ENCODE results near the gene EXD1. TPM values are rescaled to one million over a fixed set of nuclear protein-coding genes. Genes with fewer than 3 reads are reported as not detected.

EXD1 gene
- not detected in 2 replicates for total RNA-seq (2011; cell fraction: chromatin; rRNA removed; ENCODE audit: low replicate concordance)
- not detected in 2 replicates for total RNA-seq (2011; cell fraction: nucleolus; rRNA removed)
- total RNA-seq (2011; cell fraction: nucleoplasm; rRNA removed), result not detected in 2 replicates
- total RNA-seq (2014; rRNA removed), result not detected in 2 replicates
- total RNA-seq (2014; rRNA removed; fragmentation: Illumina TruSeq; extraction: Trizol), result not detected in 2 replicates
- not detected in 2 replicates for total RNA-seq (2015; rRNA removed; fragmentation: Illumina TruSeq; extraction: Trizol)
- total RNA-seq (2021), result not detected in 2 replicates
- polyA plus RNA-seq (2011; rRNA removed), result 0.03 TPM in 1 of 2 replicates, not detected in the other
- polyA plus RNA-seq (2011; cell fraction: cytosol; rRNA removed), result not detected in 2 replicates
- not detected in 2 replicates for polyA plus RNA-seq (2011; cell fraction: nucleus; rRNA removed)
- not detected in 2 replicates for polyA plus RNA-seq (2012)
- not detected in 2 replicates for polyA plus RNA-seq (2014; fragmentation: Illumina TruSeq; extraction: Trizol)
- polyA plus RNA-seq (2014; fragmentation: Nextera tagmentation; extraction: Ambion mirVana), result not detected
- not detected in 2 replicates for polyA plus RNA-seq (2014; rRNA removed)
- polyA minus RNA-seq (2011; rRNA and poly(A)+ RNA removed), result not detected in 2 replicates
- polyA minus RNA-seq (2011; cell fraction: cytosol; rRNA and poly(A)+ RNA removed), result not detected in 2 replicates
- not detected in 2 replicates for polyA minus RNA-seq (2011; cell fraction: nucleus; rRNA and poly(A)+ RNA removed)
- percentile 14 among the genes with signal in this experiment for Bru-seq, nascent RNA
- BruChase-seq, experiment 1, labeled RNA remaining after a 2-hour chase, result percentile 13 among the genes with signal in this experiment
- percentile 12 among the genes with signal in this experiment for BruChase-seq, experiment 2, labeled RNA remaining after a 6-hour chase
- long read RNA-seq, experiment 1, result 0 reads
- long read RNA-seq, experiment 2, result 0 reads
- long read RNA-seq, experiment 3, result 0 reads

GRCh38 chr15:41230650-41231421 is at the start of gene EXD1, which contains the start of gene CHP1:
Gene EXD1, minus strand, starts transcription at chr15:41230757. Its CDS starts 4,182 bp downstream, at chr15:41226575.
Gene CHP1, plus strand, starts transcription at chr15:41231268. Its CDS starts 115 bp downstream, at chr15:41231383.
- H3K36me3 ChIP-seq (ENCODE audit: control insufficient read depth, insufficient read depth, low read length), result peaks cover 18% of the 10 kb centered on the region; the same call in 1 of the 3 replicates
- no peaks in the 10 kb centered on the region for H3K27me3 ChIP-seq (ENCODE audit: control insufficient read depth in 2 of 2, insufficient read depth in 2 of 2, low read length in 2 of 2)
- DNase-seq (ENCODE audit: extremely low read depth in 1 of 4, low spot score in 3 of 4) (peak; percentile 98 to 99 (median 99)), ATAC-seq (peak; percentile 97), FAIRE-seq (peak; percentile 97)
- BruUV-seq (replicated peaks), result no TSS peak
- peaks cover 47% of the 10 kb centered on the region for H3K79me2 ChIP-seq (ENCODE audit: control insufficient read depth, insufficient read depth, low read length)
- H3K4me1 ChIP-seq (replicated peaks in 1 of 2; ENCODE audit: control insufficient read depth in 2 of 2, insufficient read depth in 2 of 2, low read length in 2 of 2), result peaks cover 20 to 31% of the 10 kb centered on the region in 2 experiments
- in situ Hi-C loops (cut with MboI), result no loop called here
- 1% methylated on average over 58 of the region's 72 CpGs for WGBS (ENCODE audit: insufficient coverage, low coverage, missing lambda C conversion rate)
- H3K9me3 ChIP-seq (replicated peaks; ENCODE audit: control insufficient read depth, insufficient read depth, low read depth, low read length), result no peaks in the 10 kb centered on the region; the same call in 1 of the 2 replicates
- H4K20me1 ChIP-seq (replicated peaks; ENCODE audit: control insufficient read depth, insufficient read depth, low read length), result no peaks in the 10 kb centered on the region
- POLR2A ChIA-PET, result interaction anchor here (0.5 to 2.1 kb wide), 17 partner anchors 10 to 266 kb away, joined by 3 to 14 read pairs (median 4); partner anchors contain the start of gene INO80
- intact Hi-C loops (cut with micrococcal nuclease), result loop anchor here (2.0 kb wide), 2 partner anchors 102 to 114 kb away; partner anchors contain the start of genes INO80, NUSAP1 and OIP5
- no peaks in the 10 kb centered on the region for H3K9me1 ChIP-seq (ENCODE audit: control insufficient read depth, insufficient read depth, low read length)
- peak within 1 kb of the TSS; percentile 97 for H2AFZ ChIP-seq (ENCODE audit: low read depth, low read length)
- H3K4me2 ChIP-seq (ENCODE audit: insufficient read depth, low read length), result peak within 1 kb of the TSS; percentile 90
- CTCF ChIA-PET (ENCODE audit: low intra/inter-chr PET ratio), result interaction anchor here (0.6 to 0.7 kb wide), 2 partner anchors 21 to 97 kb away, joined by 3 read pairs; no protein-coding TSS in a partner anchor
- H3K4me3 ChIP-seq, result peak within 1 kb of the TSS; percentile 75
- peak within 1 kb of the TSS; percentile 82 to 96 for H3K9ac ChIP-seq (ENCODE audit: insufficient read depth in 1 of 2, low read depth in 2 of 2, low read length in 2 of 2)
- peak within 1 kb of the TSS; percentile 93 for H3K27ac ChIP-seq (ENCODE audit: extremely low read depth, low read depth, low read length)
- TF ChIP-seq ZNF3 (CRISPR knock-in tag; IDR thresholded peaks at IDR 0.05), result no peak
- no peak for TF ChIP-seq EZH2 (IDR thresholded peaks at IDR 0.05; ENCODE audit: borderline replicate concordance, low read depth, low read length)
- TF ChIP-seq USF1 (CRISPR knock-in tag; IDR thresholded peaks at IDR 0.05), result no peak
- TF ChIP-seq HIVEP1 (CRISPR knock-in tag; IDR thresholded peaks at IDR 0.05), result no peak
- peak in 1 of 2 experiments; percentile 36; a peak in 1 of 4 replicates for TF ChIP-seq RAD21 (CRISPR knock-in tag; conservative IDR thresholded peaks at IDR 0.05 in 1 of 2, IDR thresholded peaks at IDR 0.05 in 1 of 2)
- no peak for TF ChIP-seq SAFB (IDR thresholded peaks at IDR 0.05; ENCODE audit: borderline replicate concordance, low read depth, low read length)
- TF ChIP-seq PHB2 (IDR thresholded peaks at IDR 0.05; ENCODE audit: low read depth), result no peak
- peak; percentile 87; the same call in 1 of the 2 replicates for TF ChIP-seq PHB (CRISPR knock-in tag; IDR thresholded peaks at IDR 0.05)
- no peak for TF ChIP-seq SMARCA5 (IDR thresholded peaks at IDR 0.05)
- TF ChIP-seq MTA3 (IDR thresholded peaks at IDR 0.05; ENCODE audit: borderline replicate concordance), result peak; percentile 93
- TF ChIP-seq ZNF174 (CRISPR knock-in tag; IDR thresholded peaks at IDR 0.05), result no peak
- no peak for TF ChIP-seq ESRRB (CRISPR knock-in tag; IDR thresholded peaks at IDR 0.05; ENCODE audit: borderline replicate concordance)
- peak; percentile 75 for TF ChIP-seq MEIS2 (IDR thresholded peaks at IDR 0.05; ENCODE audit: partially characterized antibody)
- TF ChIP-seq HNRNPLL (IDR thresholded peaks at IDR 0.05; ENCODE audit: low read depth, low read length, poor library complexity, severe bottlenecking), result peak; percentile 21
- no peak for TF ChIP-seq SP2 (IDR thresholded peaks at IDR 0.05; ENCODE audit: extremely low read depth, low read depth, low read length, poor library complexity, severe bottlenecking)
- TF ChIP-seq NUFIP1 (IDR thresholded peaks at IDR 0.05; ENCODE audit: partially characterized antibody), result no peak

All from K562 (cell line).